Ovary (tissue), 9 donors: Measurements from ENCODE around the gene PTCHD1. TPM values are rescaled to one million over a fixed set of nuclear protein-coding genes. Genes with fewer than 3 reads are reported as not detected.

Experiments
- DNase-seq, 5 donors: peaks; one replicate each; pipeline ENCODE4 v3.0.0-alpha.2; 2019 to 2020
- H3K27ac ChIP-seq, 2 donors: fragments of 200-600 bp; one replicate each; pipeline versions ENCODE4 v1.5.1 to v1.8.0; 2019 to 2022
- H3K27me3 ChIP-seq: fragments of 200-600 bp; one replicate; pipeline ENCODE4 v1.8.0; 2022
- H3K36me3 ChIP-seq: fragments of 200-600 bp; sonication (generic); one replicate; pipeline ENCODE4 v1.5.1; 2019
- H3K4me1 ChIP-seq: one replicate; pipeline ENCODE4 v1.8.1; 2013; ENCODE audit warnings: mild to moderate bottlenecking, moderate library complexity; ENCODE audit not compliant: insufficient read depth
- H3K4me3 ChIP-seq: fragments of 200-600 bp; sonication (generic); one replicate; pipeline ENCODE4 v1.5.1; 2017
- H3K9me3 ChIP-seq, 2 donors: fragments of 200-600 bp in 1 of 2; sonication (generic) in 1 of 2; one replicate each; pipeline versions ENCODE4 v1.5.1 to v1.8.1; 2013 to 2019; ENCODE audit warnings: mild to moderate bottlenecking in 1 of 2, moderate library complexity in 1 of 2
- CTCF ChIP-seq, 3 donors: fragments of 450-650 bp in 2 of 3; fragments of 200-600 bp in 1 of 3; IDR thresholded peaks; one replicate each; pipeline versions ENCODE4 v1.5.1 to v1.8.0; 2016 to 2022; ENCODE audit warnings: antibody characterized with exemption in 3 of 3, mild to moderate bottlenecking in 1 of 3
- EP300 ChIP-seq: sonication (generic); formaldehyde crosslinking; IDR thresholded peaks from one replicate; pipeline ENCODE4 v1.6.1; 2017; ENCODE audit warnings: antibody characterized with exemption
- POLR2A ChIP-seq: fragments of 450-650 bp; IDR thresholded peaks from one replicate; pipeline ENCODE4 v1.6.1; 2017; ENCODE audit warnings: antibody characterized with exemption, mild to moderate bottlenecking, moderate library complexity
- WGBS, 3 donors: extraction: QIAGEN DNeasy Blood & Tissue Kit in 1 of 3; methylation state at CpG; one replicate each; pipeline versions ENCODE4 v1.1.5 to v1.1.7; 2013 to 2017; 5-methylcytosine and 5-hydroxymethylcytosine counted together
- intact Hi-C, 4 donors: fragments of 100-400 bp; cut with DNase I; formaldehyde crosslinking; loops; one replicate each; pipeline versions ENCODE4 v1.11.0 to v1.15.1; 2022 to 2023
- polyA plus RNA-seq, 2 donors: library from polyadenylated mRNA; stranded (reverse); fragments of 200-250 nt in 1 of 2; fragments of 350-450 nt in 1 of 2; fragmentation: Illumina TruSeq in 1 of 2; extraction: RNeasy Lipid Tissue Mini Kit (QIAGEN cat#74804) in 1 of 2; gene quantifications; one replicate each; pipeline ENCODE4 v1.2.3, GENCODE V29; 2013 to 2014
- total RNA-seq, 7 donors: library from RNA; depleted of rRNA in 2 of 7; stranded (reverse); fragments of >200 nt in 2 of 7; fragmentation: NEBNext Ultra II Directional in 3 of 7; extraction: Animal tissue kit (Norgen Biotek cat#: 25700) in 3 of 7; gene quantifications; one replicate each; pipeline versions ENCODE4 v1.1.0 to v1.2.4, GENCODE V29; 2016 to 2023
- donor health status: DM: no; HTN: no; CAD: no; lungs with moderate emphysema.
- donor health status: DM: no; HTN: no; CAD: no.
- donor health status: Bipolar disorder and iron deficiency.
- donor health status: DM: yes; HTN: yes; CAD: no.
- donor health status: DM: no; HTN: no; CAD: no.
- donor health status: DM: yes; HTN: yes; CAD: no.

The PTCHD1 gene
- total and polyA plus RNA-seq, 9 donors: under 0.01 to 1.0 (median 0.03) TPM; not detected in 3

GRCh38 chrX:23373129-23373804, 38.6 kb downstream of the PTCHD1 start:
- no peaks in the 10 kb centered on the region for H3K9me3 ChIP-seq
- no peak for DNase-seq
- H3K4me3 ChIP-seq: no peak overlapping the region
- no peaks in the 10 kb centered on the region for H3K36me3 ChIP-seq
- WGBS, 3 donors: 32 to 41% (median 37%) methylated on average over 5 of the region's 5 CpGs
- no peaks in the 10 kb centered on the region for H3K27me3 ChIP-seq
- H3K27ac ChIP-seq: no peak overlapping the region
- no peaks in the 10 kb centered on the region for H3K4me1 ChIP-seq
- TF ChIP-seq POLR2A (no peak), CTCF (IDR thresholded peaks at IDR 0.05) (no peak), EP300 (no peak)
- intact Hi-C loops: no loop called here

GRCh38 chrX:23374291-23374690, 39.6 kb downstream of the PTCHD1 start:
- no peak overlapping the region for H3K27ac ChIP-seq
- H3K4me3 ChIP-seq: no peak overlapping the region
- no peaks in the 10 kb centered on the region for H3K4me1 ChIP-seq
- intact Hi-C loops: no loop called here
- no peaks in the 10 kb centered on the region for H3K9me3 ChIP-seq
- TF ChIP-seq POLR2A (no peak), EP300 (no peak), CTCF (IDR thresholded peaks at IDR 0.05) (no peak)
- no peak for DNase-seq
- H3K27me3 ChIP-seq: no peaks in the 10 kb centered on the region
- no peaks in the 10 kb centered on the region for H3K36me3 ChIP-seq
- WGBS, 3 donors: 40 to 48% (median 41%) methylated on average over 4 of the region's 4 CpGs

GRCh38 chrX:23376581-23376980, 41.9 kb downstream of the PTCHD1 start:
- WGBS, 3 donors: 90 to 93% (median 91%) methylated on average over 3 of the region's 3 CpGs
- Histone ChIP-seq H3K4me3 (no peak overlapping the region), H3K27me3 (no peaks in the 10 kb centered on the region), H3K27ac (no peak overlapping the region), H3K4me1 (no peaks in the 10 kb centered on the region), H3K36me3 (no peaks in the 10 kb centered on the region), H3K9me3 (no peaks in the 10 kb centered on the region)
- TF ChIP-seq EP300: no peak
- TF ChIP-seq POLR2A: no peak
- TF ChIP-seq CTCF (IDR thresholded peaks at IDR 0.05): no peak
- no peak for DNase-seq
- intact Hi-C loops: no loop called here

GRCh38 chrX:23380581-23380980, 45.9 kb downstream of the PTCHD1 start:
- no peaks in the 10 kb centered on the region for H3K27me3 ChIP-seq
- DNase-seq: no peak
- intact Hi-C loops: no loop called here
- H3K27ac ChIP-seq: no peak overlapping the region
- H3K4me3 ChIP-seq: no peak overlapping the region
- TF ChIP-seq EP300: no peak
- no peaks in the 10 kb centered on the region for H3K36me3 ChIP-seq
- H3K9me3 ChIP-seq: no peaks in the 10 kb centered on the region
- no peaks in the 10 kb centered on the region for H3K4me1 ChIP-seq
- WGBS, 3 donors: 33 to 47% (median 36%) methylated on average over 2 of the region's 2 CpGs
